ENCODE results near the gene TMPRSS7.

DNA sequence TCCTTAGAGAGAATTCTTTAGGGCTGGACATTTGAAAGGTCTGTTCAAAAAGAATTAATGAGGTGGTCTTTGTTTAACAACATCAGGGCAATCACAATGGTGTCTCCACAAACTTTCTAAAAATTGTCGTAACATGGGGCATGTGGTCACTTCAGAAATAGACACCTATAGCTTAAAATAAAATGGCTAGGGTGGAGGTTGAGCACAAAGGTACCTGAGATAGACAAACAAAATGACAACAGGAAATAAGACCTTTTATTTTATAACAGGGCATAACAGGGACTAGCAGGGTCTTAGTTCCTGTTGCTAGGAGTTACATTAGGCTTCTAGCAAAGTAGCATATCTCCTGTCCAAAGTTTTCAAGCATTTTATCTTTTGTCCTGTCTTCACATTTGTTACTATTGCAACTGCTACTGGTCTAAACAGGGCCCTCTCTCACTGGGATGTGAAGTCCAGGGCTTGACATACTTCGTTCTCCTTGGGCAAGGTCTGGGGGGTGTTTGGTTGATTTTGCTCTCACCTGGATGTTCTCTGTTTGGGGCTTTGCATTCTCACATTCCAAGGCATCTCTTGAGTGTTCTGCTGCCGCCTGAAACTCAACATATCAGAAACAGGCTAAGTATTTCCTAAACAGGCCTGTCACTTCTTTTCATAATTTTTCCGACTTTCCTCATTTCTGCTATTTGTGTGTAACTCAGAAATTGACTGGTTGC lies 95.5 kb downstream of the TMPRSS7 start:
- TF ChIP-seq POLR2A (IDR thresholded peaks at IDR 0.05), result no peak
- TF ChIP-seq POLR2AphosphoS5 (IDR thresholded peaks at IDR 0.05), result no peak
- TF ChIP-seq, protein P1, sequence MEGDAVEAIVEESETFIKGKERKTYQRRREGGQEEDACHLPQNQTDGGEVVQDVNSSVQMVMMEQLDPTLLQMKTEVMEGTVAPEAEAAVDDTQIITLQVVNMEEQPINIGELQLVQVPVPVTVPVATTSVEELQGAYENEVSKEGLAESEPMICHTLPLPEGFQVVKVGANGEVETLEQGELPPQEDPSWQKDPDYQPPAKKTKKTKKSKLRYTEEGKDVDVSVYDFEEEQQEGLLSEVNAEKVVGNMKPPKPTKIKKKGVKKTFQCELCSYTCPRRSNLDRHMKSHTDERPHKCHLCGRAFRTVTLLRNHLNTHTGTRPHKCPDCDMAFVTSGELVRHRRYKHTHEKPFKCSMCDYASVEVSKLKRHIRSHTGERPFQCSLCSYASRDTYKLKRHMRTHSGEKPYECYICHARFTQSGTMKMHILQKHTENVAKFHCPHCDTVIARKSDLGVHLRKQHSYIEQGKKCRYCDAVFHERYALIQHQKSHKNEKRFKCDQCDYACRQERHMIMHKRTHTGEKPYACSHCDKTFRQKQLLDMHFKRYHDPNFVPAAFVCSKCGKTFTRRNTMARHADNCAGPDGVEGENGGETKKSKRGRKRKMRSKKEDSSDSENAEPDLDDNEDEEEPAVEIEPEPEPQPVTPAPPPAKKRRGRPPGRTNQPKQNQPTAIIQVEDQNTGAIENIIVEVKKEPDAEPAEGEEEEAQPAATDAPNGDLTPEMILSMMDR (IDR thresholded peaks at IDR 0.05 in 8 of 11, conservative IDR thresholded peaks at IDR 0.05 in 3 of 11), result no peak
